Thyroid gland (tissue), 4 donors: ENCODE measurements around the gene CTDNEP1. TPM values are rescaled to one million over a fixed set of nuclear protein-coding genes. Genes with fewer than 3 reads are reported as not detected.

ENCODE experiments used
- DNase-seq, 2 donors: peaks; one replicate each; pipeline ENCODE4 v3.0.0-alpha.2; 2019
- H3K27ac ChIP-seq, 3 donors: fragments of 200-600 bp; sonication (generic); 1 replicate in 2 of 3; 2 replicates in 1 of 3; pipeline ENCODE4 v1.5.1; 2016 to 2019; ENCODE audit warnings: mild to moderate bottlenecking in 1 of 3, moderate library complexity in 1 of 3
- H3K27me3 ChIP-seq: fragments of 200-600 bp; sonication (generic); one replicate; pipeline ENCODE4 v1.5.1; 2019
- H3K36me3 ChIP-seq, 2 donors: fragments of 200-600 bp; sonication (generic); one replicate each; pipeline ENCODE4 v1.5.1; 2016 to 2019
- H3K4me1 ChIP-seq, 2 donors: fragments of 200-600 bp; sonication (generic); one replicate each; pipeline ENCODE4 v1.5.1; 2017 to 2019
- H3K4me3 ChIP-seq, 3 donors: fragments of 200-600 bp; sonication (generic); replicated peaks in 1 of 3; 1 replicate in 2 of 3; 2 replicates in 1 of 3; pipeline ENCODE4 v1.5.1; 2016; ENCODE audit warnings: mild to moderate bottlenecking in 1 of 3
- H3K9me3 ChIP-seq: fragments of 200-600 bp; sonication (generic); one replicate; pipeline ENCODE4 v1.5.1; 2017
- POLR2A ChIP-seq, 2 donors: fragments of 450-650 bp; IDR thresholded peaks; one replicate each; pipeline ENCODE4 v1.6.1; 2017; ENCODE audit warnings: antibody characterized with exemption in 2 of 2, mild to moderate bottlenecking in 2 of 2, moderate library complexity in 1 of 2
- WGBS, 2 donors: methylation state at CpG; one replicate each; pipeline ENCODE4 v1.1.5; 2017; 5-methylcytosine and 5-hydroxymethylcytosine counted together
- intact Hi-C: fragments of 100-400 bp; cut with DNase I; formaldehyde crosslinking; loops from one replicate; pipeline ENCODE4 v1.15.1; 2023
- total RNA-seq, 4 donors: library from RNA; depleted of rRNA; stranded (reverse); fragments of >200 nt; gene quantifications; one replicate each; pipeline ENCODE4 v1.2.3, GENCODE V29; 2016
- TF ChIP-seq, protein P1 (sequence below), 6 experiments: fragments of 200-600 bp in 3 of 6; fragments of 450-650 bp in 3 of 6; sonication (generic) in 3 of 6; IDR thresholded peaks; one replicate each; pipeline ENCODE4 v1.5.1; 2016 to 2019; ENCODE audit warnings: antibody characterized with exemption in 6 of 6, mild to moderate bottlenecking in 2 of 6, inconsistent platforms in 1 of 6, moderate library complexity in 1 of 6

CTDNEP1 gene
- total RNA-seq, 4 donors from 2014 or later: 35.1 to 70.4 (median 48.4) TPM

DNA sequence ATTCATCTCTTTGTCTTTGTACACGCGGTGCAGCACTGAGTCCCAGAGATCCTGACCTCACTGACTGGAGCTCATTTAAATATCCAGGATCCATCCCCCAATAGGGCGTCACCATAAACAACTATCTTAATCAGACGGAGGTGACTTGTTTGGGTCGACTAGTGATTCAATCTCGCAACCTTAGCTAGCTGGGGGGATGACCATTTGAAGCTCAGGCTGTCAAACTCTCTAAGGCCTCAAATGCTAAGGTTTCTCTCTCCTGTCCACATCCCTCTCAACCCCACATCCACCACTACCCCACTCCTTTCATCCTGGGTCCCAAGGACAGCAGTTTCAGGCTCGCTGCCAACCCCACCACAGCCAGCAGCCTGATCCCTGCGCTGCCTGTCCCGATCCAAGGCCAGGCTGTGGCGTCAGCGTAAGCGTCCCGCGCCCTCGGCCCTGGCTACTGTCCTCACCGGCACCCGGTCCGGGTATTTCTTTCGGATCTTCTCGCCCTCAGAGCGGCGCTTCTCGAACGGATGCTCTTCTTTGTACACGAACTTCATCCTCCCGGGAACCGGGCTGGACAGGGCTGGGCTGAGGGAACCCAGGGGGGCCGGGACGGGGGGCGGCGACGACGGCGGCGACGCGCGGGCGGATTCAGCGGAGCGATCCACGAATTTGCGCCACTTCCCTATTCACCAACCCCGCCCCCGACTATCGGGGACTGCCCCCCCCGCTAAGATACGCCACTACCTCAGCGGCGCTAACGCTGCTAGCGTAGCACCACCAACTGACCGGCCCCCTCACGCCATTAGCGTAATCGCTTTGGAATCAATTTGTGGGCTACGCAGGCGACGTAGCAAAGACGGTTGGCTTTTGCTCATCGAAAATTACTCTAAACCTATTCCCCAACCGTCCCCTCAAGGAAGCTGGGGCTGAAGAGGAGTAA, 9.5 kb downstream of the CTDNEP1 start, which contains the start of gene GABARAP:
GABARAP (minus strand) TSS at position 667 of the 934 bp plus-strand sequence; CDS start at position 548, 119 bp downstream.
- peak in 1 of 2 donors; percentile 74 for TF ChIP-seq POLR2A (IDR thresholded peaks at IDR 0.05)
- TF ChIP-seq, protein P1, sequence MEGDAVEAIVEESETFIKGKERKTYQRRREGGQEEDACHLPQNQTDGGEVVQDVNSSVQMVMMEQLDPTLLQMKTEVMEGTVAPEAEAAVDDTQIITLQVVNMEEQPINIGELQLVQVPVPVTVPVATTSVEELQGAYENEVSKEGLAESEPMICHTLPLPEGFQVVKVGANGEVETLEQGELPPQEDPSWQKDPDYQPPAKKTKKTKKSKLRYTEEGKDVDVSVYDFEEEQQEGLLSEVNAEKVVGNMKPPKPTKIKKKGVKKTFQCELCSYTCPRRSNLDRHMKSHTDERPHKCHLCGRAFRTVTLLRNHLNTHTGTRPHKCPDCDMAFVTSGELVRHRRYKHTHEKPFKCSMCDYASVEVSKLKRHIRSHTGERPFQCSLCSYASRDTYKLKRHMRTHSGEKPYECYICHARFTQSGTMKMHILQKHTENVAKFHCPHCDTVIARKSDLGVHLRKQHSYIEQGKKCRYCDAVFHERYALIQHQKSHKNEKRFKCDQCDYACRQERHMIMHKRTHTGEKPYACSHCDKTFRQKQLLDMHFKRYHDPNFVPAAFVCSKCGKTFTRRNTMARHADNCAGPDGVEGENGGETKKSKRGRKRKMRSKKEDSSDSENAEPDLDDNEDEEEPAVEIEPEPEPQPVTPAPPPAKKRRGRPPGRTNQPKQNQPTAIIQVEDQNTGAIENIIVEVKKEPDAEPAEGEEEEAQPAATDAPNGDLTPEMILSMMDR (IDR thresholded peaks at IDR 0.05): no peak
- peak within 1 kb of the TSS; percentile 28 to 86 (median 78) for H3K4me3 ChIP-seq
- peaks cover 19 to 21% of the 10 kb centered on the region in 2 donors for H3K36me3 ChIP-seq
- WGBS, 2 donors: 0% methylated on average over 33 to 58 of the region's 62 CpGs
- H3K27me3 ChIP-seq: no peaks in the 10 kb centered on the region
- no peaks in the 10 kb centered on the region for H3K9me3 ChIP-seq
- peak within 1 kb of the TSS; percentile 85 to 99 (median 95) for H3K27ac ChIP-seq
- peaks cover 17 to 30% of the 10 kb centered on the region in 2 donors for H3K4me1 ChIP-seq
- intact Hi-C loops: no loop called here
- DNase-seq: peak; percentile 92 to 94

DNA sequence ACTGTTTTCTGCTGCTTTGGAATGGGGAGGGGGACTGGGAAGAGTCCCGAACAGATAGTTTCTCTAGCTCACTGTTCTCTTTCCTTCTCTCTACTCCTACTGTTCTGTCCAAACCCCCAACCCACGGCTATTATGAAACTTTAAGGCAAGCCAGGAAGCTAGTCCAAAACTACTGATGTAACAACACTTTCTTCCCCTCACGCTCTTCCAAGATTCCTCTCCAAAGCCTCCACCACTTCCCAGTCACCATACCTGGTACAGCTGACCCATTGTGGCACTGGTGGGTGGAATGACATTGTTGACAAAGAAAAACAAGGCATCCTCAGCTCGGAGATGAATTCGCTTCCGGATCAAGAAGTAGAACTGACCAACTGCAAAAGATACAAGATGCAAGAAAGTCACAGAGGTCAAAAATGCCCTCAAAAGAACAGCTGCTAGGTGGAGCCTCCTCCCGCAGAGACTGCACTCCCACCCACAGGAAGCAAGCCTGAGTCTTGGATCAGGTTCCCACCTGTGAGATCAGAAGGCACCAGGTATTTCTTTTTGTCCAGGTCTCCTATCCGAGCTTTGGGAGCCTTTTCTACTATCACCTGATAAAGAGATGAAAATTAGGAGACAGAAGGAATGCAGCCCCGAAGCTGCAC, 10.3 kb downstream of the CTDNEP1 start:
- Histone ChIP-seq H3K4me1 (peaks cover 17 to 30% of the 10 kb centered on the region in 2 donors), H3K27me3 (no peaks in the 10 kb centered on the region), H3K9me3 (no peaks in the 10 kb centered on the region), H3K4me3 (peak overlapping the region; percentile 28 to 86 (median 78)), H3K36me3 (peaks cover 16 to 20% of the 10 kb centered on the region in 2 donors), H3K27ac (peak overlapping the region; percentile 85 to 99 (median 95))
- TF ChIP-seq, protein P1 (IDR thresholded peaks at IDR 0.05): no peak
- TF ChIP-seq POLR2A (IDR thresholded peaks at IDR 0.05): no peak
- 27 to 35% methylated on average over 9 of the region's 9 CpGs for WGBS, 2 donors
- no peak for DNase-seq
- intact Hi-C loops: no loop called here

DNA sequence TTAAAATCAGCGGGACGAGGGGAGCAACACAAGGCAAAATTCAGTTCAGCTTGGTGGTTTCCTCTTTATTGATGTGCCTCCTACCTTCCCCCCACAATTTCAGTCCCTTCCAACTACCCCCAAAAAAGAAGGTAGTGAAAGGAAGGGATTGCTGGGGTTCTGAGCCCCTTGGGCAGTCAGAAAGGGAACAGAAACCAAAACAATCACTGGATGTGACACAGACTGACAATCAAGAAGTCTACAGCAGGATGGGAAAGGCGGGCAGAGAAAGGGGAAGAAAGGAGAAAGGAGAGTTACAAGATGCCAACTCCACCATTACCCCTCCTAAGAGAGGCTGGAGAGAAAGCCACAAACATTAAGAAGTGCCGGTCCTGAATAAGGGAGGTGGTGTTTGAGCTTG, 11.2 kb downstream of the CTDNEP1 start:
- Histone ChIP-seq H3K4me1 (peaks cover 17 to 30% of the 10 kb centered on the region in 2 donors), H3K36me3 (peaks cover 13 to 25% of the 10 kb centered on the region in 2 donors), H3K4me3 (no peak overlapping the region), H3K27ac (peak overlapping the region in 2 of 3 donors; percentile 16 to 95), H3K27me3 (no peaks in the 10 kb centered on the region), H3K9me3 (no peaks in the 10 kb centered on the region)
- DNase-seq: no peak
- no peak for TF ChIP-seq POLR2A (IDR thresholded peaks at IDR 0.05)
- TF ChIP-seq, protein P1 (IDR thresholded peaks at IDR 0.05): no peak
- 77 to 80% methylated on average over 4 of the region's 4 CpGs for WGBS, 2 donors
- intact Hi-C loops: no loop called here

DNA sequence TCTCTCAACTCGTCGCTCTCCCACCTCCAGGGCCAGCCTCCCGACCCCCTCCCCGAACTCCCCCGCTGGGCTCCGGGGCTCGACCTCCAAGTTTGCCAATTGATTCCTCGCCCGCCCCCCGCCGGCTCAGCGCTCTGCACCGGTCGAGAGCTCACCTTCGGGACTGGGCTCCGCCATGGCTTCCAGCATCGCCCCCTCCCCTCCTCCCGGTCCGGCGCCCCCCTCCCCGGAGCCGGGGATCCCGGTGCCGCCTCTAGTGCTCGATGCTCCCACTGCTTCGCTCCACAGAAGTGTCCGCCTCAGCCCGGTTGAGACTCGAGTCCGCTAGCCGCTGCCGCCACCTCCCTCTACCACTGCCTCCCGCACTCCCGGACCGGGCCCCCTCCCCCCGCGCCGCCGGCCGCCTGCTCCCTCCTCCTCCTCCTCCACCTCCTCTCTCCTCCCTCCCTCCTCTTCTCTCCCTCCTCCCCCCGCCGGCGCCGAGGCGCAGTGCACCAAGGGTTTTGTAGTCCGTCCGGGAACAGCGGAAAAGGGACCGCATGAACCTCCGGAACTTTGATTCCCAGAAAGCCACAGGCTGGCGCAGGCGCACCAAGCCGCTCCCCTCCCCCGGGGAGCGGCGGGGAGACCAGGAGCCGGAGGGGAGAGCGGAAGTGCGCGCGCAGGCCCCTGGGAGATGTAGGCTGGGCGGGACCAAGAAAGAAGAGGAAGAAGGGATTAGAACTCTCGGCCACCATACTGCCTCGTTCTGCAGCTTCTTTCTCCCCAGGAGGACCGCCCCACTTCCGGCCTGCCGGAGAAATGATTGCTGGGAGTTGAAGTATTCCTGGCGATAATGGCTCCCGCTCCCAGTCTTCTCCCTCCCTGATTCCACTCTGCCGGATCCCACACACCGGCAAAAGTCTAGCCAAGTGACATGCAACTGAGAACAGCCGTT, 12.2 kb downstream of the CTDNEP1 start, which contains the start of gene PHF23:
PHF23 (minus strand) TSS at position 367 of the 937 bp plus-strand sequence; CDS start at position 189, 178 bp downstream.
- intact Hi-C loops: no loop called here
- DNase-seq: peak; percentile 99 to 100
- H3K36me3 ChIP-seq: peaks cover 7 to 19% of the 10 kb centered on the region in 2 donors
- peak; percentile 34 to 76 for TF ChIP-seq POLR2A (IDR thresholded peaks at IDR 0.05)
- TF ChIP-seq, protein P1 (IDR thresholded peaks at IDR 0.05): peak in 2 of 6 experiments; percentile 8 to 26
- peaks cover 20 to 39% of the 10 kb centered on the region in 2 donors for H3K4me1 ChIP-seq
- peak within 1 kb of the TSS; percentile 73 to 96 (median 74) for H3K27ac ChIP-seq
- 0% methylated on average over 54 to 59 of the region's 72 CpGs for WGBS, 2 donors
- H3K9me3 ChIP-seq: no peaks in the 10 kb centered on the region
- H3K4me3 ChIP-seq: peak within 1 kb of the TSS; percentile 92 to 100 (median 99)
- no peaks in the 10 kb centered on the region for H3K27me3 ChIP-seq
